Endometrial microvascular endothelial cells (primary cell): ENCODE results near the gene CTAGE8. TPM values are rescaled to one million over a fixed set of nuclear protein-coding genes. Genes with fewer than 3 reads are reported as not detected.
"Not testable (repeated sequence)": the region's sequence is repeated elsewhere in the genome, so short reads cannot be mapped to it uniquely, and the experiment has no call there.

ENCODE experiments used
- in situ Hi-C: cut with HindIII; loops from 2 replicates; pipeline ENCODE4 v1.10.0; 2017; ENCODE audit warnings: low sequenced_read_pairs, low pct_unique_long_range_greater_than_20kb; ENCODE audit errors: inconsistent ontology term
- total RNA-seq: library from RNA; depleted of rRNA; stranded (reverse); fragments of >200 nt; gene quantifications from one replicate; pipeline ENCODE4 v1.2.3, GENCODE V29; 2015; ENCODE audit errors: inconsistent ontology term

The CTAGE8 gene
- total RNA-seq: 0.19 TPM

GRCh38 chr7:144269188-144269587 is at the start of gene CTAGE8:
CTAGE8 (minus strand) TSS chr7:144269288; CDS start chr7:144269250, 38 bp downstream.
- in situ Hi-C loops: not testable (repeated sequence)

GRCh38 chr7:144317537-144317936 is 48.4 kb upstream of the CTAGE8 start:
- in situ Hi-C loops: not testable (repeated sequence)

GRCh38 chr7:144311872-144312469 is 42.9 kb upstream of the CTAGE8 start, which contains the start of gene OR2A1:
OR2A1 (plus strand) TSS chr7:144312419; CDS start chr7:144318125, 5,706 bp downstream.
- in situ Hi-C loops: not testable (repeated sequence)

GRCh38 chr7:144311218-144311617 is 42.1 kb upstream of the CTAGE8 start:
- in situ Hi-C loops: not testable (repeated sequence)

- in situ Hi-C loops: not testable (repeated sequence)
Measured at GRCh38 chr7:144309702-144310101, 40.6 kb upstream of the CTAGE8 start.

GRCh38 chr7:144305156-144305555 is 36.1 kb upstream of the CTAGE8 start:
- in situ Hi-C loops: not testable (repeated sequence)

- in situ Hi-C loops: not testable (repeated sequence)
Measured at GRCh38 chr7:144303607-144304006, 34.5 kb upstream of the CTAGE8 start.

- in situ Hi-C loops: not testable (repeated sequence)
Measured at GRCh38 chr7:144302578-144303303, 33.7 kb upstream of the CTAGE8 start.

GRCh38 chr7:144293794-144294499 is 24.9 kb upstream of the CTAGE8 start:
- in situ Hi-C loops: not testable (repeated sequence)

- in situ Hi-C loops: not testable (repeated sequence)
Measured at GRCh38 chr7:144292384-144293161, 23.5 kb upstream of the CTAGE8 start.

GRCh38 chr7:144291607-144292006 is 22.5 kb upstream of the CTAGE8 start:
- in situ Hi-C loops: not testable (repeated sequence)

- in situ Hi-C loops: not testable (repeated sequence)
Measured at GRCh38 chr7:144287171-144287784, 18.2 kb upstream of the CTAGE8 start.

- in situ Hi-C loops: not testable (repeated sequence)
Measured at GRCh38 chr7:144283716-144284115, 14.6 kb upstream of the CTAGE8 start.

GRCh38 chr7:144282490-144282889 is 13.4 kb upstream of the CTAGE8 start:
- in situ Hi-C loops: not testable (repeated sequence)

- in situ Hi-C loops: not testable (repeated sequence)
Measured at GRCh38 chr7:144281981-144282380, 12.9 kb upstream of the CTAGE8 start.

GRCh38 chr7:144280010-144280409 is 10.9 kb upstream of the CTAGE8 start:
- in situ Hi-C loops: not testable (repeated sequence)

- in situ Hi-C loops: not testable (repeated sequence)
Measured at GRCh38 chr7:144275281-144275680, 6.2 kb upstream of the CTAGE8 start.

- in situ Hi-C loops: not testable (repeated sequence)
Measured at GRCh38 chr7:144264692-144265091, 4.4 kb downstream of the CTAGE8 start, which contains the start of gene OR2A7. OR2A7 (minus strand) TSS chr7:144264792; CDS start chr7:144259628, 5,164 bp downstream.
